ENCODE results near the gene ROBO2.

DNA sequence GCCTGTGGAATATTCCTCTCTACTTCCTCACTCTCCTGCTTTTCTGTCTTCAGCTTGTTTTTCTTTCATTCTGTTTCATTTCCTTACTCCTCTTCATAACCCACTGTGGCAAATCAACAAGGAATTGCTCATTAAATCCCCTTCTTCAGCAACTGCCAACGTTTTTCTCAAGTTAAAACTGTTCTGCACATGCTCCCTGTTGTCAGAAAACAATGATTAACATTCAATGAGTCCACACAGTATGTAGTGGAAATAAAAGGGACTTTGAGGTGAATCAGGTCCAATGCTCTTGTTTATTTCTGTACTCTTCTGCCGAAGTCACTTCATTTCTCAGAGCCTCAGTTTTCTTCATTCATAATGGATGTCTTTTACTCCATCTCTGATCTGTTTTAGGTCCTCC is 11.9 kb upstream of the ROBO2 start:
- TF ChIP-seq, protein P1, sequence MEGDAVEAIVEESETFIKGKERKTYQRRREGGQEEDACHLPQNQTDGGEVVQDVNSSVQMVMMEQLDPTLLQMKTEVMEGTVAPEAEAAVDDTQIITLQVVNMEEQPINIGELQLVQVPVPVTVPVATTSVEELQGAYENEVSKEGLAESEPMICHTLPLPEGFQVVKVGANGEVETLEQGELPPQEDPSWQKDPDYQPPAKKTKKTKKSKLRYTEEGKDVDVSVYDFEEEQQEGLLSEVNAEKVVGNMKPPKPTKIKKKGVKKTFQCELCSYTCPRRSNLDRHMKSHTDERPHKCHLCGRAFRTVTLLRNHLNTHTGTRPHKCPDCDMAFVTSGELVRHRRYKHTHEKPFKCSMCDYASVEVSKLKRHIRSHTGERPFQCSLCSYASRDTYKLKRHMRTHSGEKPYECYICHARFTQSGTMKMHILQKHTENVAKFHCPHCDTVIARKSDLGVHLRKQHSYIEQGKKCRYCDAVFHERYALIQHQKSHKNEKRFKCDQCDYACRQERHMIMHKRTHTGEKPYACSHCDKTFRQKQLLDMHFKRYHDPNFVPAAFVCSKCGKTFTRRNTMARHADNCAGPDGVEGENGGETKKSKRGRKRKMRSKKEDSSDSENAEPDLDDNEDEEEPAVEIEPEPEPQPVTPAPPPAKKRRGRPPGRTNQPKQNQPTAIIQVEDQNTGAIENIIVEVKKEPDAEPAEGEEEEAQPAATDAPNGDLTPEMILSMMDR (IDR thresholded peaks at IDR 0.05), result no peak
- TF ChIP-seq POLR2A (IDR thresholded peaks at IDR 0.05), result no peak
